ENCODE data around the gene GRAP.
"Not testable (repeated sequence)": the region's sequence is repeated elsewhere in the genome, so short reads cannot be mapped to it uniquely, and the experiment has no call there.

GRAP gene

DNA sequence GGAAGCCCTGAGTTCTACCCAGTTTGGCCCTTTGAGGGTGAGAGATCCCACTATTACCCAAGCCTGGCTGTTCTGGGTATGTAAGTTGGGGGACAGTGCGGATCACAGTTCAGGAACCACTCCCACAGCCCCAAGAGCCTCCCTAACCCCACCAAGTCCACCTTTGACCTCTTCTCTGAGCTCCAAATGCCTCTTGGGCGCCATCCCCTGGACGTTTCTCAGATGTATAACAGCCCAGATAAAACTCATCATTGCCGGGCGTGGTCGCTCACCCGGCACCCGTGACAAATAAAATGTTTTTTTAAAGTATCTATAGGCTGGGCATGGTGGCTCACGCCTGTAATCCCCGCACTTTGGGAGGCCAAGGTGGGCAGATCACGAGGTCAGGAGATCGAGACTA is 8.7 kb upstream of the GRAP start:
- H3K27me3 Mint-ChIP-seq; H3K36me3 Mint-ChIP-seq; H3K4me3 Mint-ChIP-seq; H3K9me3 Mint-ChIP-seq (ENCODE audit: low read depth); H3K4me1 Mint-ChIP-seq (ENCODE audit: low read depth); H3K27ac Mint-ChIP-seq: not testable (repeated sequence)

DNA sequence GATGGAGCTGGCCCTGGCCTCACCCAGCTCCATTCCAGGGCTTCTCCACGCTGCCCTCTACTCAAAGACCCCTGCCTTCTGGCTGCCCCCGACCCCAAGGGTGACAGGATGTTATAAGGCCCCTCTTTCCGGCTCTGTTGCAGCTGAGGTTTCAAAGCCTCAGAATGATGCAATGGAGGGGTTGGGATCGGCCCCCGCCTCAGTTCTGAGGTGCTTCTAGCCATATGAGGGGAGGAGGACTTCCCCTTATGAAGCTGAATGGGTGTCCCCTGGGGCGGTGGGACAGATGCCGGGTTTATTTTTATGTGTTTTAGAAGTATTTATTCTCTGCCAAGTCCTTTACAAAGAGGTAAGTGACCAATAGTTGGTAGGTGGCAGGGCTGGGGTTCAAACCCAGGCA is 2.1 kb upstream of the GRAP start:
- not testable (repeated sequence) for H3K36me3 Mint-ChIP-seq, H3K27me3 Mint-ChIP-seq

DNA sequence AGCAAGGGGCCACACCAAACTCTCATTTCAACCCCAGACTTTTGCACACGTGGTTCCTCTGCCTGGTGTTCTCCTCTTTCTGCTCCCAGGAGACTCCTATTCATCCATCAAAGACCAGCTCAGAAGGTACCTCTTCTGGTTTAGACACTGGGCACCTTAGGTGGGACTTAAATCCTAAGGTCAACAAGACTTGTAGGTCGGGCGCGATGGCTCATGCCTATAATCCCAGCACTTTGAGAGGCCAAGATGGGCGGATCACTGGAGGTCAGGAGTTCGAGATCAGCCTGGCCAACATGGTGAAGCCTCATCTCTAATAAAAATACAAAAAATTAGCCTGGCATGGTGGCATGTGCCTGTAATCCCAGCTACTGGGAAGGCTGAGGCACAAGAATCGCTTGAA is 753 bp upstream of the GRAP start:
- H3K27ac Mint-ChIP-seq; H3K4me3 Mint-ChIP-seq; H3K4me1 Mint-ChIP-seq (ENCODE audit: low read depth); H3K27me3 Mint-ChIP-seq; H3K9me3 Mint-ChIP-seq (ENCODE audit: low read depth); H3K36me3 Mint-ChIP-seq: not testable (repeated sequence)

More for the DNA sequence above, 2.1 kb upstream of the GRAP start:
- H3K27ac Mint-ChIP-seq; H3K9me3 Mint-ChIP-seq (ENCODE audit: low read depth); H3K4me3 Mint-ChIP-seq; H3K4me1 Mint-ChIP-seq (ENCODE audit: low read depth): not testable (repeated sequence)

DNA sequence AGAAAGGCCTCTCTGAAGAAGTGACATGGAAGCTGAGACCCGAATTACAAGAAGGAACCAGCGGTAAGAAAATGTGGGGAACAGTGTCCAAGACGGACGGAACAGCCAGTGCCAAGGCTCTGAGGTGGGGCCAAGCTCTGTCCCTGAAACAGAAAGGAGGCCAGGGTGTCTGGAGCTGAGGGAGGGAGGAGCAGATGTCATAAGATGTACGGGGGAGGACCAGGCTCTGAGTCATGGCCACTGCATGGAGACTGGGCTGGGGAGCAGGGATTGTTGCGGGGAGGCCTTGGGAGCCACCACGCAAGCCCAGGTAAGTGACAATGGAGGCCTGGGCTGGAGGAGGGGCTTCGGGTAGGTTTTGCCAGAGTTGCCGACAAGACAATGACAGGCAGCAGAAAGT is 2.1 kb downstream of the GRAP start:
- not testable (repeated sequence) for H3K4me1 Mint-ChIP-seq (ENCODE audit: low read depth); H3K36me3 Mint-ChIP-seq; H3K9me3 Mint-ChIP-seq (ENCODE audit: low read depth); H3K27me3 Mint-ChIP-seq; H3K4me3 Mint-ChIP-seq; H3K27ac Mint-ChIP-seq

DNA sequence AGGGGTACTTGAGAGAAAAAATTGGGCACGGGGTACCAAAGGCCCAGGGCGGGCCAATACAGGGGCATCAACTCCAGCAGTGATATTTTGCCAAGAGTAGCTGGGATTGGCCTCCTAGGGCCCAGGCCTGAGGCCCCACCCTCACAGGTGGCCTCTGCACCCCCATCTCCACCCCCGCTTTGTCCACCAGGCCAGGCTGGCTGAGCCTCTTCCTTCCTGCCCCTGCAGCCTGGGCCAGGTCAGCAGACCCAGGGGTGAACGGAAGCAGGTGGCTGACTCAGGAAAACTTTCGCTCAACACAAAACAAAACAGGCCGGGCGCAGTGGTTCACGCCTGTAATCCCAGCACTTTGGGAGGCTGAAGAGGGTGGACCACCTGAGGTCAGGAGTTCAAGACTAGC is 3.7 kb downstream of the GRAP start:
- H3K27me3 Mint-ChIP-seq, result not testable (repeated sequence)

DNA sequence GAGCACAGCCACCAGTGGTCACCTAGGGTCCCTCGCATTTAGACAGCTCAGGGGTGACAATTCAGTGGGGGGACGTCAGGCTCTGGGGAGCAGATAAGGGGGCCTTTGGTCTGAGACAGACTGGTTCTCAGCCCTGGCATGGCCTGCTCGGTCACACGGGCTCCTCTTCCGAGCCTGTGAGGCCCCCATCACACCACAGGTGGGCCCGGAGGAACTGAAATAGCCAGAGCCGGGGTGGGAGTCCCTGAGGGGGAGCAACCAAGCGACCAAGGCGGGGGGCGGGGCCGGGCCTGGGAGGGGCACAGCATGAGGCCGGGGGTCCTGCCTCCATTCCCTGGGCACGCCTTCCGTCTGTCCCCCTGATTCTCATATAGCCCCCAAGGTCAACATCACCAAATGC is 4.4 kb downstream of the GRAP start:
- H3K27ac Mint-ChIP-seq; H3K9me3 Mint-ChIP-seq (ENCODE audit: low read depth); H3K4me3 Mint-ChIP-seq; H3K27me3 Mint-ChIP-seq; H3K36me3 Mint-ChIP-seq; H3K4me1 Mint-ChIP-seq (ENCODE audit: low read depth): not testable (repeated sequence)

More for the DNA sequence above, 3.7 kb downstream of the GRAP start:
- H3K36me3 Mint-ChIP-seq; H3K27ac Mint-ChIP-seq; H3K4me1 Mint-ChIP-seq (ENCODE audit: low read depth); H3K9me3 Mint-ChIP-seq (ENCODE audit: low read depth); H3K4me3 Mint-ChIP-seq: not testable (repeated sequence)

DNA sequence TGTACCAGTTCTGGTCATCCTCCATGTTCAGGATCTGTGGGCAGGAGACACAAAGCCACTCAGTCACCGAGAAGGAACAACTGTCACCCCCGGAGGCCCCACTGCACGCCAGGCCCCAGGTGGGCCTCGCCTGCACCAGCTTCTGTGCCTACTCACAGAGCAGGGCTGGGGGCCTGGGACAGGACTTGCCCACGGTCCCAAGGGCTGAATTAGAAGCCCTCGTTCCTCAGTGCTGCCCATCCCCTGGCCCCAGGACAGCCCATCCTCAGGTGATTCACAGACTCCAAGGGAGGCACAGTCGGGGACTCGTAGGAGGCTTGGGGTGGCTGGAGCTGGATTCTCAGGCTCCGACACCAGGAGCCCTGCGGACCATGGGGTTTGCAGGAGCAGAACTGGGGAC is 4.9 kb downstream of the GRAP start:
- H3K27me3 Mint-ChIP-seq; H3K4me1 Mint-ChIP-seq (ENCODE audit: low read depth); H3K27ac Mint-ChIP-seq; H3K4me3 Mint-ChIP-seq; H3K9me3 Mint-ChIP-seq (ENCODE audit: low read depth); H3K36me3 Mint-ChIP-seq: not testable (repeated sequence)

DNA sequence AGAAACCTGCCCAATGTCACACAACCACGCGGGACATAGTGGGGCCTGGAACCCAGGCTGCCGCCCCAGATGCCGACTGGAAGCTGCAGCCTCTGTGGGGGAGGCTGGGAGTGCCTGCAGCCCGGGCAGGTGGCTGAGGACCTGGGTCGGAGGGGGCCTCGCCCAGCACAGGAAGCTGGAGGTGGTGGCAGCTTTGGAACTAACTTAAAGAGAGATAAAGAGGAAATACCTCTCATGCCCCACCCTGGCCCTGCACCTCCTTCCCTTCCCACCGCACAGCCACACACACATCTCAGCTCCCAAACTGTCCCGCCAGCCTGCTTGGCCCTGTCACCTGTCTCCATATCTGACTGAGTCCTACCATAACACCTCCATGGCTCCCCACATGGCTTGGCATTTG is 6.4 kb downstream of the GRAP start:
- not testable (repeated sequence) for H3K27ac Mint-ChIP-seq; H3K36me3 Mint-ChIP-seq; H3K4me1 Mint-ChIP-seq (ENCODE audit: low read depth); H3K9me3 Mint-ChIP-seq (ENCODE audit: low read depth); H3K4me3 Mint-ChIP-seq; H3K27me3 Mint-ChIP-seq

DNA sequence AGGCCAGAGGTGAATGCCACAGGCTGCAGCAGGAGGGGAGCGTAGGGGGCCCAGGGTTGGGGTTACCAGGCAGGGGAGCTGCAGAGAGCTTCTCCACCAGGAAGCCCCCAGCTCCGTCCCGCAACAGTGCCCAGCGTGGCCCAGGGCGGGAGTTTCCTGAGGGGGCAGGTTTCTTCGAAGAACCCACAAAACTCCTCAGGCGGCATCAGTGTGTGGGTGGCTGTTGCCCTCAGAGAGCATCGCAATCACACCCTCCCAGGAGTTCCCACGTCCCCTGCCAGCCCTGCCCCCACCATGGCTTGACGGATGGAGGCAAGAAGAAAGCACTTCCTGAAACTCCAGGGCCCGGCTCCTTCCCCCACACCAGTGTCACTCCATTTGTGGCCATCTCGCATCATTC is 8.0 kb downstream of the GRAP start:
- H3K4me3 Mint-ChIP-seq; H3K36me3 Mint-ChIP-seq; H3K27ac Mint-ChIP-seq; H3K27me3 Mint-ChIP-seq; H3K9me3 Mint-ChIP-seq (ENCODE audit: low read depth); H3K4me1 Mint-ChIP-seq (ENCODE audit: low read depth): not testable (repeated sequence)

DNA sequence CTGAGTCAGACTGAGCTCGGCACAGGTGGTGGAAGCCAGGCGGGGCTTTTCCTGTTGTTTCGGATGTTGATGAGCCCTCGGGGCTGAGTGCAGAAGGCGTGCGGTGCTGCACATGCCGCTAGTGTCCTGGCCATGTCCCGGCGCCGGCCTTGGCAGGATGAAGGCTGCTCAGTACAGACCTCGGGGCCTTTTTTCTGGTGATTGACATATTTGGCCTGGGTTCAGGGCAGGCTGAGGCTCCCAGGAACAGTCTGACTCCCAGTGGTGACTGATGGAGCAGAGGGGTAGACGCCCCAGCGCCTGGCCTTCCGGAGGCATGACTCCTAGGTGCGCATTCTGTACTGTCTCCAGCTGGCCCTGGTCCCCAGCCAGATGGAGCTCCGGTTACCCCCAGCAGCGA is 8.8 kb downstream of the GRAP start:
- H3K4me3 Mint-ChIP-seq; H3K4me1 Mint-ChIP-seq (ENCODE audit: low read depth): not testable (repeated sequence)

DNA sequence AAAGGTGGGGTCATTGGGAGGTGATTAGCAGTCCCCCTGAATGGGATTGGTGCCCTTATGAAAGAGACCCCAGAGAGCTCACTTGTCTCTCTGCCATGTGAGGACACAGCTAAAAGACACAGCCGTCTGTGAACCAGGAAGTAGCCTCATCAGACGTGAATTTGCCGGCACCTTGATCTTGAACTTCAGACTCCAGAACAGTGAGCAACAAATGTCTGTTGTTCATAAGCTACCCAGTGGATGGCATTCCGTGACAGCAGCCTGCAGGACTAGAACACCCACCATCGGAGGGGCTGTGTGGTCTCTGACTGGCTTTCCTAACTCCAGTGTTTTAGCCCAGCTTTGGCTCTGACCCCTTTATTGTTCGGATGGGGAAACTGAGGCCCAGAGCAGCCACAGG is 9.2 kb downstream of the GRAP start:
- H3K4me3 Mint-ChIP-seq; H3K4me1 Mint-ChIP-seq (ENCODE audit: low read depth); H3K27me3 Mint-ChIP-seq; H3K9me3 Mint-ChIP-seq (ENCODE audit: low read depth); H3K27ac Mint-ChIP-seq; H3K36me3 Mint-ChIP-seq: not testable (repeated sequence)

More for the DNA sequence above, 8.8 kb downstream of the GRAP start:
- not testable (repeated sequence) for H3K27me3 Mint-ChIP-seq; H3K36me3 Mint-ChIP-seq; H3K9me3 Mint-ChIP-seq (ENCODE audit: low read depth); H3K27ac Mint-ChIP-seq

DNA sequence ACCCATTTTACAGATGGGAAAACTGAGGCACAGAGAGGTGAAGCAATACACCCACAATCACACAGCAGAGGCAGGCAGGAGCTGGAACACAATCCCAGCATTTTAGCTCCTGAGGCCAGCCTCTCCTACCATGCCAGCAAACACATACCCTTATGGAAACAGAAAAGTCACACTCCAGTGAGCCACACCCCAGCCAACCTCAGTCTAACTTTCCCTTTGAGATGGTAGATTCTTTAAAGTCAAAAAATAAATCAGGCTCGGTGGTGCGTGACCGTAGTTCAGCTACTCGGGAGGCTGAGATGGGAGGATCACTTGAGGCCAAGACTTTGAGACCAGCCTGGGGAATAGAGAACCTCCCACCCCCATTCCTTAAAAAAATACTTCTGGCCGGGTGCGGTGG is 10.6 kb downstream of the GRAP start:
- not testable (repeated sequence) for H3K4me1 Mint-ChIP-seq (ENCODE audit: low read depth); H3K27me3 Mint-ChIP-seq; H3K9me3 Mint-ChIP-seq (ENCODE audit: low read depth); H3K36me3 Mint-ChIP-seq; H3K27ac Mint-ChIP-seq; H3K4me3 Mint-ChIP-seq

DNA sequence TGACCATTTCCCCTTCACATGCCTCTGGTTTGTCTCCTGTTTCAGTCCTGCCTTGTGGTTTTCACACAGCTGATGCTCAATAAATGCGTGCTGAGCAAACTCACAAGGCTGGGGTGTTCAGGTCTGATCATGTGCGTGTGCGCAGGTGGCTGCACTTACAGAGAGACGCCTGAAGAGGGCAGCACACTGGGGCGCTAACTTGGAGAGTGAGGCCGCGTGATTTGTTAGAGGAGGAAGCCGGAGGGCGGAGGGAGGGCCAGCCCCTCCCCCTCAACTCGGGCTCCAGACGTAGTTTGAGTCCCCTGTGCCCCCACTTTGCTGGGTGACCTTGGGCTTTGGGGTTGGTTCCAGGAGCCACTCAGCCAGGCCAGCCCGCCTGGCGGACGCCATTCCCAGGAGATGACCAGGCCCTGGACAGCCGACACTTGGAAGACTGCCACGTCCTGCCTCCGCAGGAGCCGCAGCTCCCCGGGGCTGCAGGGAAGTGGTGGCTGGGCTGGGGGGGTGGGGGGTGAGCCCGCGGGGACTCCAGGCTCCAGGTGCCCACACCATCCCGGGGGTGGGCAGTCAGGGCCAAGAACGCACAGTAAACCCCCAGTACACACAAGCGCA is 14.3 kb downstream of the GRAP start:
- not testable (repeated sequence) for H3K4me1 Mint-ChIP-seq (ENCODE audit: low read depth); H3K27ac Mint-ChIP-seq; H3K4me3 Mint-ChIP-seq; H3K9me3 Mint-ChIP-seq (ENCODE audit: low read depth); H3K27me3 Mint-ChIP-seq; H3K36me3 Mint-ChIP-seq

DNA sequence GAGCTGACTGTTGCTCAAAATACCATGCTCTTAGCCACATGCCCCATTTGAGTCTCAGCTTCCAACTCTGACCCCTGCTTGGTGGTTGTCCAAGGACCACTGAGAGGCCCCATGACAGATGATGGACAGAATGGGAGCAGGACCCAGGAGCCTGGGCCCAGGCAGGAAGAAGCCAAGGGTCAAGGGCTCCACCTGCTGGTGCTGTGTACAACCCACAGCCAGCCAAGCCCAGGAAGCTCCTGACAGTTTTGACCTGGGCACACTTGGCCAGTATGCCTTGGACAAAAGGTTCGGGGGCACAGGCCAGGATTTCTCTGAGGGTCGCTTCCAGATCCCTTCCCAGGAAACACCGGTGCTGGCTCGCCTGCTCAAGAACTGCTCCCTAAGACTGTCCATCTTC is 15.0 kb downstream of the GRAP start:
- not testable (repeated sequence) for H3K4me1 Mint-ChIP-seq (ENCODE audit: low read depth); H3K27me3 Mint-ChIP-seq; H3K9me3 Mint-ChIP-seq (ENCODE audit: low read depth); H3K4me3 Mint-ChIP-seq; H3K27ac Mint-ChIP-seq; H3K36me3 Mint-ChIP-seq

DNA sequence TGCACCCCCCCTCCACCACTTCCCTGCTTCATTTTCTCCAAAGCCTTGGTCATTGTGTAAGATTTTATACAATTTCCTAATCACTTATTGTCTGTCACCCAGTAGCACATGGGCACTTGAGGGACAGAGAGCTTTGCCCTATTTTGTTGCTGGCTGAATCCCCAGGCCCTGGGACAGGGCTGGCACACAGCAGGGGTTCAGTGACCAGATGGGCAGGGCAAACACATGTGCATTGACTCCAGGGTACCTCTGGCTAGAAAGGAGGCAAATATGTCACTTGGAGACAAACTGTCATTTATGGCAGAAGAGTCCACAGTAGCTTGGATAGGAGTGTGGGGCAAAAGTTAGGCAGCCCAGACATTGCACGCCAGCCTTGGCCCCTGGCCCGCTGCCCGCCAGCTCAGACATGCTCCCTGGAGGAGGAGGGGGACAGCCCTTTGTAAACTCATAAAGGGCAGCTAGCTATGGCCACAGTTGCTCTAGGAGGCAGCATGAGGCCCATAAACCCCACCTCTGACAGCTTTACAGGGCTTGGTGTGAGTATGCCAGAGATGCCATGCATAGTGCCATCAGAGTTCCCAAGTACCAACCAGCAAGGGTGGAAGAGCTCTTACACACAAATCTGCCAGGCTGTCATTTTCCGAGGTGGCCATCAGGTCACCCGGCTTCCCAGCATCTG is 15.8 kb downstream of the GRAP start:
- not testable (repeated sequence) for H3K9me3 Mint-ChIP-seq (ENCODE audit: low read depth); H3K36me3 Mint-ChIP-seq; H3K4me1 Mint-ChIP-seq (ENCODE audit: low read depth); H3K27ac Mint-ChIP-seq; H3K4me3 Mint-ChIP-seq; H3K27me3 Mint-ChIP-seq

DNA sequence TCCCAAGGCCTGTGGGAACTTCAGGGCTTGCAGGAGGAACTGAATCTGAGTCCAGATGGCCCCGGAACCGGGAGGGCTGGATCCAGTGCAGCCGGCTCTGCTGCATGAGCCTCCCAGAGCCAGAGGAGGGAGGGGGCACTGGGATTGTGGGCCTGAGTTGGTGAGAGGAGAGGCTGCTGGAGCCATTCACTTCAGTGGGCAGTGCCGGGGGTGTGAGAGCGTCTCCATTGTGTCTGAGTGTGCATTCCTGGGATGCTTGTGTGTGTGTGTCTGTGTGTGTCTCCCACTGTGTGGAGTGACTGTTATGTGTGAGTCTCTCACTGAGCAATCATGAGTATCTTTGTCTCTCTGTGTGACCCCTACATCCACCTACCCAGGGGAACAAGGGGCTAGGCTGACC is 17.0 kb downstream of the GRAP start:
- H3K9me3 Mint-ChIP-seq (ENCODE audit: low read depth); H3K27me3 Mint-ChIP-seq; H3K36me3 Mint-ChIP-seq; H3K4me1 Mint-ChIP-seq (ENCODE audit: low read depth); H3K27ac Mint-ChIP-seq; H3K4me3 Mint-ChIP-seq: not testable (repeated sequence)

DNA sequence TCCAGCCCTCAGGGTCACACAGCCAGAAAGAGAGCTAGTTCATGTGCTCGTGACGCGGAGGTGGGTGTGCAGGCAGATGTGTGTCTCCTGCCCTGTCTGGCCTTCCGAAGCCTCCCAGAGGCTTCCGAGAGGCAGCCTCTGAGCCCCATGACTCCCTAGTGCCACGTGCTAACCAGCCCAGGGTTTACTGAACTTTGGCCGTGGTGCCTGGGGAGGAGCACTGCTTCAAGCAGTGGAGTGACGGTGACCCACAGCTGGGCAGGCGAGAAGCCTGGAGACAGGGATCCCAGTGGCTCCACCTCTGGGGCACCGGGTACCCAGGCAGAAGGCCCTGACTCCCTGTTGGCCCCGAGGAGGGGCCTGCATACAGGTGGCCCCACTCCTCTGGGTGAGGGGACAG is 18.1 kb downstream of the GRAP start:
- H3K9me3 Mint-ChIP-seq (ENCODE audit: low read depth); H3K36me3 Mint-ChIP-seq; H3K27ac Mint-ChIP-seq; H3K27me3 Mint-ChIP-seq; H3K4me3 Mint-ChIP-seq: not testable (repeated sequence)
- H3K4me1 Mint-ChIP-seq (ENCODE audit: low read depth), result peaks cover 14% of the 10 kb centered on the region
